ENCODE measurements around the gene GLIS1. TPM values are rescaled to one million over a fixed set of nuclear protein-coding genes. Genes with fewer than 3 reads are reported as not detected.

Gene GLIS1
- total RNA-seq, 1 donor: 2.9 TPM

DNA sequence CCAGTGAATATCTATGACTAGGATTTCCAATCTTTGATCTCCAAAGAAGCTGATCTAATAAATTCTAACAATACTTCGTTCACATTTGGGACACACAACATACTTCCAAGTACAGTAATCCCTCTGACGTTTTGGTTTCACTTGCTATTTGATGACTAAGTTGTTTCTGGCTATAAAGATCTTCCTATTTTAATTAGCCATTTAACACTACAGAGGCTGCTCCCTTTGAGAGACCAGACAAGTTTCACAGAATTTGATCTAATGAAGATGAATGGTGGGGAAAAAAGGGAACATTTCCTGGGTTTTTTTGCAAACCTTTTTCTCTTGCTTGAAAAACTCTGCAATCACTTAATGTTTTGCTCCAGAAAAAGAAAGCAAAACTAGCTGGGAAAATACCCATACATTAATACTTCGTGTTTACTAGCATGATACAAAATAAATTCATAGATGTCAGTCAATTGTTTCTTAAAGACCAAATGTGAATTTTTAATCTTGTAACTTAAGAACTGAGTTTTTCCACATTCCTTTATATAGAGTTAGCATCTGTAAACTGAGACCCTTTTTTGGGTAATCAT lies 28.0 kb upstream of the GLIS1 start:
- no peaks in the 10 kb centered on the region for H3K36me3 ChIP-seq (ENCODE audit: insufficient read depth, low read length)
- H3K27me3 ChIP-seq (ENCODE audit: insufficient read depth, low read length): no peaks in the 10 kb centered on the region
- H3K9me3 ChIP-seq (ENCODE audit: low read depth, low read length): no peaks in the 10 kb centered on the region
- H3K4me1 ChIP-seq (ENCODE audit: insufficient read depth, low read length): peaks cover 24% of the 10 kb centered on the region
- peak overlapping the region; percentile 83 for H3K4me2 ChIP-seq (ENCODE audit: insufficient read depth, low read length)
- no peaks in the 10 kb centered on the region for H4K20me1 ChIP-seq (ENCODE audit: insufficient read depth, low read length)
- H3K27ac ChIP-seq (ENCODE audit: low read depth, low read length): peak overlapping the region; percentile 67
- peak overlapping the region; percentile 68 for H3K4me3 ChIP-seq (ENCODE audit: insufficient read depth, low read length)
- peak overlapping the region; percentile 79 for H2AFZ ChIP-seq (ENCODE audit: low read length)
- no peak for TF ChIP-seq CTCF (IDR thresholded peaks at IDR 0.05; ENCODE audit: extremely low read depth, low read depth, low read length)
- DNase-seq (ENCODE audit: insufficient read length, low spot score, missing footprints): no peak
- no peaks in the 10 kb centered on the region for H3K79me2 ChIP-seq (ENCODE audit: insufficient read depth, low read length)

DNA sequence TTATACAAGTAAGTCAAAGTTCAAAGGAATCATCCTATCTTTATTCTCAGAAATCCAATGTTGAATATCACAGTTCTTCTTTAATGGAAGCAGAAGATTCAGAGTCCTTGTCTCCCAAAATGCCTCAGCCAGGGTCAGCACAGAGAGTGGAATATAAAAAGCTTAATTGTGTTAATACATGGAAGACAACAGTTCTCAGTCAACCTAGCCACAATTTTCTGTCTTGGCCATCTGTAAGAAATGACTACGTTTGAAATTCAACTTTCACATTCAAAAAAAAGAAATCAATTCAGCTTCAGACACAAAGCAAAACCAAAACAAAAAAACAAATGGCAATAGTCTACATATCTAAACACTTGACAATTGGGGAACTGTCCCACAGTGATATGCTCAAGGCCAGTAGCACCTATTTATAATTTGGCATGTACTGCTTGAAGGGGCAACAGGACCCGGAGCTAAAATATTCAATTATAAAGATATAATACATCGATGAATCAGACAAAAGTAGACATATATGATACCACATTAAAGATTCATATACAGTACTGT lies 27.3 kb upstream of the GLIS1 start:
- Histone ChIP-seq H2AFZ (ENCODE audit: low read length) (peak overlapping the region; percentile 79), H3K4me3 (ENCODE audit: insufficient read depth, low read length) (peak overlapping the region; percentile 68), H3K4me2 (ENCODE audit: insufficient read depth, low read length) (peak overlapping the region; percentile 83), H3K27ac (ENCODE audit: low read depth, low read length) (peak overlapping the region; percentile 67), H3K36me3 (ENCODE audit: insufficient read depth, low read length) (no peaks in the 10 kb centered on the region), H3K27me3 (ENCODE audit: insufficient read depth, low read length) (no peaks in the 10 kb centered on the region), H3K4me1 (ENCODE audit: insufficient read depth, low read length) (peaks cover 20% of the 10 kb centered on the region), H4K20me1 (ENCODE audit: insufficient read depth, low read length) (no peaks in the 10 kb centered on the region), H3K9me3 (ENCODE audit: low read depth, low read length) (no peaks in the 10 kb centered on the region), H3K79me2 (ENCODE audit: insufficient read depth, low read length) (no peaks in the 10 kb centered on the region)
- no peak for DNase-seq (ENCODE audit: insufficient read length, low spot score, missing footprints)
- TF ChIP-seq CTCF (IDR thresholded peaks at IDR 0.05; ENCODE audit: extremely low read depth, low read depth, low read length): no peak

- Histone ChIP-seq H3K4me2 (ENCODE audit: insufficient read depth, low read length) (no peak overlapping the region), H2AFZ (ENCODE audit: low read length) (peak overlapping the region; percentile 52), H3K79me2 (ENCODE audit: insufficient read depth, low read length) (no peaks in the 10 kb centered on the region), H3K4me3 (ENCODE audit: insufficient read depth, low read length) (no peak overlapping the region), H3K4me1 (ENCODE audit: insufficient read depth, low read length) (peaks cover 20% of the 10 kb centered on the region), H4K20me1 (ENCODE audit: insufficient read depth, low read length) (no peaks in the 10 kb centered on the region), H3K27me3 (ENCODE audit: insufficient read depth, low read length) (no peaks in the 10 kb centered on the region), H3K27ac (ENCODE audit: low read depth, low read length) (peak overlapping the region; percentile 67), H3K36me3 (ENCODE audit: insufficient read depth, low read length) (no peaks in the 10 kb centered on the region), H3K9me3 (ENCODE audit: low read depth, low read length) (no peaks in the 10 kb centered on the region)
- no peak for DNase-seq (ENCODE audit: insufficient read length, low spot score, missing footprints)
- TF ChIP-seq CTCF (IDR thresholded peaks at IDR 0.05; ENCODE audit: extremely low read depth, low read depth, low read length): no peak
Measured at GRCh38 chr1:53765657-53766056, 26.7 kb upstream of the GLIS1 start.

- Histone ChIP-seq H3K79me2 (ENCODE audit: insufficient read depth, low read length) (no peaks in the 10 kb centered on the region), H3K27ac (ENCODE audit: low read depth, low read length) (no peak overlapping the region), H3K4me3 (ENCODE audit: insufficient read depth, low read length) (no peak overlapping the region), H3K9me3 (ENCODE audit: low read depth, low read length) (no peaks in the 10 kb centered on the region), H4K20me1 (ENCODE audit: insufficient read depth, low read length) (no peaks in the 10 kb centered on the region), H3K36me3 (ENCODE audit: insufficient read depth, low read length) (no peaks in the 10 kb centered on the region), H2AFZ (ENCODE audit: low read length) (no peak overlapping the region), H3K4me2 (ENCODE audit: insufficient read depth, low read length) (no peak overlapping the region), H3K4me1 (ENCODE audit: insufficient read depth, low read length) (peaks cover 20% of the 10 kb centered on the region), H3K27me3 (ENCODE audit: insufficient read depth, low read length) (no peaks in the 10 kb centered on the region)
- TF ChIP-seq CTCF (IDR thresholded peaks at IDR 0.05; ENCODE audit: extremely low read depth, low read depth, low read length): no peak
- no peak for DNase-seq (ENCODE audit: insufficient read length, low spot score, missing footprints)
Measured at GRCh38 chr1:53763911-53764310, 24.9 kb upstream of the GLIS1 start.

Data from osteoblast (primary cell).